HG03025 (cell line): Measurements from ENCODE around the gene WBP2.

ENCODE experiments used
- ATAC-seq: cut with Tn5 transposase; IDR thresholded peaks from one replicate; pipeline ENCODE4 v1.9.1; 2021; ENCODE audit warnings: mild to moderate bottlenecking, moderate library complexity; ENCODE audit not compliant: unreplicated experiment, low FRiP score

WBP2 gene

DNA sequence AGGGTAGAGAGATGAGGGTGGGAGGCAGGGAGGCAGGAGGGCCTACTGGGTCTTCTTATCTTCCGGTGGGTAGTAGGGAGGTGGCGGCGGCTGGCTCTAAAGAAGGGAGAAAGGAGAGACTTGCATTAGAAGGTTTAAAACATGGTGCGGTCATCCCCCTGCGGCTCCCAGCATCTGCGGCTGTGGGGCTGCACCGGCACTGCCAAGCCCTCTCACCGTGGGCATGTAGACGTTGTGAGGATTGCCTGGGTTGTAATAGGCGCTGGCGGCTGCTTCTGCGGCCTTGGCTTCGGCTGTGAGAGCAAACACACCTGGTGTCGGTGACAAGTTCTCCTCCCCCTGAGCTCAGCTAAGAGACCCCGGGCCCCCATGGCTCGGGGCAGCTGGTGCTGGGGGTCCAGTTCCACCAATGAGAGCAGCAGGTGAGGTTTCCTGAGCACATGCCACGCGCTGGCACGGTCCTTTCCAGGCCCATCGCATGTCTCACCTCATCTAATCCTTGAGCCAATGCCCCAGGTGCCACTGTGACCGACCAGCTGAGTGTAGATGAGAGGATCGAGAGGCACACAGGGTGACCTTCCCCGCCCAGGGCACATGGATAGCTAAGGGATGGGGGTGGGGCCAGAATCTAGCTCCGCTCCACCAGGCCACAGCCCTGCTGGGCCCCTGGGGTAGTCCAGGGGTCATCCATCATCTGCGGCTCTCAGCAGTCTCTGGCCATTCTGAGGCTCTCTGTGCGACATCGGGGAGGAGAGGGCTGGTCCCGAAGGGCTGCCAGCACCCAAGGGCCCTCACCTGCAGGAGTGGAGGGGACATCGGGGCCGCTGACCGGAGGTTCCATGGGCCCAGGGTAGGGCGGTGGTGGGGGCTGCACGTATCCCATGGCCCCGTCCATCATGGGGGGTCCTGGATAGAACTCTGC, 8.2 kb downstream of the WBP2 start:
- no peak for ATAC-seq

GRCh38 chr17:75845933-75846691, 9.0 kb downstream of the WBP2 start:
- ATAC-seq = no peak

GRCh38 chr17:75845058-75845711, 9.9 kb downstream of the WBP2 start:
- ATAC-seq = peak; percentile 57

DNA sequence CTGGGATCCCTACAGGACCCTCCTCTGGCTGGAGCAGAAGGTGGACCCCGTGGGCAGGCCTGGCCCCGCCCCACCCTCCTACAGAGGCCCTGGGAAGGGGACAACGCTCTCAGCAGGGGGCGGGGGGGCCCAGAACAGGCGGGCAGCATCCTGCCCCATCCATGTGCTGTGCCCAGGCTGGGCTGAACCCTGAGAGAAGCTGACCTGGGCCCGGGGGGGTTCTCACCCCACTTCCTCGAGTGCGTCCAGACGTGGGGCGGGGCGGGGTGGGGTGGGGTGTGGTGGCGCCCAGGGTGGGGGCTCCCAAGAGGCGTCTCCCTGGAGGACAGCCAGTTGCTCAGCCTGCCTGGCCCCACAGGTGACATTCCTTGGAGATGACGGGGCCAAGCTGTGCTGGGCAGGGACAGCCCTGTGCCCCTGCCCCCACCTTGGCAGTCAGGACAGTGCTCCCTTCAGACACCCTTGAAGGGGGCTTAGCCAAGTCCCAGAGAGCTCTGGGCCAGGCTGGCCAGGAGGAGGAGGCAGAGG, 10.5 kb downstream of the WBP2 start:
- no peak for ATAC-seq

- ATAC-seq = no peak
Observed at GRCh38 chr17:75843577-75844529, 11.3 kb downstream of the WBP2 start, which contains the start of gene UNC13D. Gene UNC13D (minus strand): TSS chr17:75844404. CDS start chr17:75844337, 67 bp downstream.

- no peak for ATAC-seq
Observed at GRCh38 chr17:75842963-75843576, 12.1 kb downstream of the WBP2 start.

GRCh38 chr17:75842411-75842810, 12.7 kb downstream of the WBP2 start:
- ATAC-seq = no peak

DNA sequence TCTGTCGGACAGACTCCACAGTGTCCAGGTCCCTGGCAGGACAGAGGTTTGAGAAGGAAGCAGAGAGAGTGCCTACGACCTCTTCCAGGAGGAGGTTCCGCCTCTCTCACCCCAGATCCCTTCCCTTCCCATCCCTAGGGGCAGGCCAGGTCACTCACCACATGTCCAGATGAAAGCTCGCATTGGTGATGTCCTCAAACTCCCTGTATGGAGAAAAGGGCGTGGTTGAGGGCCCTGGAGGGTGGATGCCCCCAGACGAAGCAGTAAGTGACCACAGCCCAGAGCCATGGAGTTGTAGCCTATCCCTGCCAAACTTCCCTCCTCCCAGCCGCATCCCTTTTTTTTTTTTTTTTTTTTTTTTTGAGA, 14.4 kb downstream of the WBP2 start:
- no peak for ATAC-seq

DNA sequence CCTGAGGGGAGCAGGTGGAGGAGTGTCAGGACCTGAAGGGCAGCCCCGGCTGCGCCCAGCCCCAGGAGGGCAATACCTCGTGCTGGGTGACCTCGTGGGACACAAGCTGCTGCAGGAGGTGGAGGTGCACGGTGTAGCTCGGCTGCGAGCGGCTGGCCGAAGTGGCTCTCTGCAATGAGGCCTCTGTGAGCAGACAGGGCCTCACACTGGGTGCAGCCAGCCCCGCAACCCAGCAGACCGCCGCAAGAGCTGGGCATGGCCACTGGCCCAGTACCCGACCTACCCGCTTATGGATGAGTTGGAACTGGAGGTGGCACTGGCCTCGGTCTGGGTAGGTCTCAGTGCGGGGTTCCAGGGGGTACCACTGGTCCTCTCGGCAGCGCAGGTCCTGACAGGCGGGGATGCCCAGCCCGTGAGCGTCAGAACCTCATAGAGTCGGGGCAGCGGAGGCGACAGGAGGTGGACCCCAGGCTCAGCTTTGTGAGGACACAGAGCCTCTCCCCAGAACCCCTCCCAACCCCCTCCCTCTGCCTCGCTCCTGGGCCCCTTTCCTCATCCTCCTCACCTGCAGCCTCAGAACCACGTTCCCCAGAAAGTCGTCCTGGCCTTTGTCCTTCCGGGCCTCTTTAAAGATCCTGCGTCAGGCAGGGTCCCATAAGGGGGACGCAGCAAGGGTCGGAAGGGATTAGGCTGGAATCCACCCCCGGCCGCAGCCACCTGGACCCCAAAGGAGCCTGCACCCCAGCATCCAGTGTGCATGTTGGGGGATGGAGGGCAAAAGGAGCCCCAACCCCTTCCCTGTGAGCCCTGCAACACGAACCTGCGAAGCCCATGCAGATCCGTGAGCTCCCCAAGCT, 15.0 kb downstream of the WBP2 start:
- ATAC-seq = no peak

DNA sequence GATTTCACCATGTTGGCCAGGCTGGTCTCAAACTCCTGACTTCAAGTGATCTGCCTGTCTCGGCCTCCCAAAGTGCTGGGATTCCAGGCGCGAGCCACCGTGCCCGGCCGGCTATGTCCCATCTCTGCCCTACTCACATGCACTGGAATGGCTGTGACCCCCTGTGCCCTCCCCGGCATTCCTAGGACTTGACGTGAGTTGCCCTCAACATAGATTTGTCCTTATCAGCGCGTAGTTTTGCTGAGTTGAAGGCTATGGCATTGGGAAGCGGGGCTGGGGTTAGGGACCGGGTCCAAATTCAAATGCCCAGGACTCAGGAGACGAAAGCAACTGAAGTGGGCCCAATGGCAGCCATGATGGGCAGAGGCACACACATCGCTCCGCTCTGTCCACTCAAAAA, 16.7 kb downstream of the WBP2 start:
- ATAC-seq = no peak

DNA sequence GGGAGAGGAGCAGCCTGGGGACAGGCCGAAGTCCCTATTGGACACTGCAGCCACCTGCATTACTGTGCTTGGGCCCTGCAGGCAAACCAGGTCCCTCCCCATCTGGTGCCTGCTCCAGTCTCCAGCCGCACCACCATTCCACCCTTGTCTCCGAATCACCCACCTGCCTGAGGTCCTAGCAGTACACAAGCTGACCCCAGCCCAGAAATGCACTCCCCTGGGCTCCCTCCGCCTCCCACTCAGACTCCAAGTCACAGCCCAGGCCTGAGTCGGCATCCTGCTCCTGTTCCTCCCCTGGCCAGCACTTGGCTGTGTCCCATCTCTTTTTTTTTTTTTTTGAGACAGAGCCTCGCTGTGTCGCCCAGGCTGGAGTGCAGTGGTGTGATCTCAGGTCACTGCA, 17.2 kb downstream of the WBP2 start:
- ATAC-seq = no peak

GRCh38 chr17:75836605-75837004, 18.5 kb downstream of the WBP2 start:
- ATAC-seq = no peak

DNA sequence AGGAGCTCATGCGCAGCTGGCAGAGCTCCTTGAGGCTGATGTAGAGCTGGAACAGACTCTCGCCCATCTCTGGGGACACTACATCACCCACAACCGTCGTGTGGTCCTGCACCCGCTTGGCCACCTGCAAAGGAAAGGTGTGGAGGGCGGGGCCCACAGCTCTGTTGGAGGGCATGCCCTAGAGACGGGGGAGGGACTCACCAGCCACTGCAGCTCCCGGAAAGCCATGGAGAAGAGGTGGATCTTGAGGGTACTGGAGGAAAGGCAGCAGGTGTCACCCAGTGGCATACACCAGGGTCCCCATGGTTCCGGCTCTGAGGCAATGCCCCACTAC, 19.5 kb downstream of the WBP2 start:
- ATAC-seq = no peak

DNA sequence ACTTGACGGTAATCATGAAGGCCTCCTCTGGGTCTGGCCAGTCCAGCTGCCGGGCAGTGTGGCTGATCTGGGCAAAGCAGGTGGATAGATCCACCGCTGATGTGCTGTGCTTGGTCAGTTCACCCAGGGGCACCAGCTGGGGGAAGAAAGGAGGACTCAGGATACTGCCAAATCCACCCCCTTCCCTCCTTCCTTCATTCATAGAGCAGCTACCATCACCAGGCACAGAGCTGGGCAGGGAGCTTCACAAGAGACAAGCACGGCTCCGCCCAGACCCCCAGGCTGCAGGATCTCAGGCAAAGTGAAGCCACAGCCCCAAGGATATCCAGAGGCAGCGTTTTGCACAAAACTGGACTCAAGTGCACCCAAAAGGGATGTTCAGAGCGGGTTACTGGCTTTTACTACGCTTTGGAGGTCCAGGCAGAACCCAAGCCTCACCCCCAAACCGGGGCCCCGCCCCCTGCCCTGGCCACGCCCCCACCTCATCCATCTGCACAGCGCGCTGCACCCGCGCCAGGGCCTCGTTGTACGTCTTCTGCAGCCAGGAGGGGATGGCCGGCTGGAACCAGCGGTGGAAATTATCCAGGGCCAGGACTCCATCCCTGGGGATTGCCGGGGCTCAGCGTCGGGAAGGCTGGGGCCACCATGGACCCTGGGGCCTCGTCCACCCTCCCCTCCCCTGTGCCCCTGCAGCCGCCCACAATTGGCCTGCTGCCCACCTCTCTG, 20.0 kb downstream of the WBP2 start:
- ATAC-seq = no peak

DNA sequence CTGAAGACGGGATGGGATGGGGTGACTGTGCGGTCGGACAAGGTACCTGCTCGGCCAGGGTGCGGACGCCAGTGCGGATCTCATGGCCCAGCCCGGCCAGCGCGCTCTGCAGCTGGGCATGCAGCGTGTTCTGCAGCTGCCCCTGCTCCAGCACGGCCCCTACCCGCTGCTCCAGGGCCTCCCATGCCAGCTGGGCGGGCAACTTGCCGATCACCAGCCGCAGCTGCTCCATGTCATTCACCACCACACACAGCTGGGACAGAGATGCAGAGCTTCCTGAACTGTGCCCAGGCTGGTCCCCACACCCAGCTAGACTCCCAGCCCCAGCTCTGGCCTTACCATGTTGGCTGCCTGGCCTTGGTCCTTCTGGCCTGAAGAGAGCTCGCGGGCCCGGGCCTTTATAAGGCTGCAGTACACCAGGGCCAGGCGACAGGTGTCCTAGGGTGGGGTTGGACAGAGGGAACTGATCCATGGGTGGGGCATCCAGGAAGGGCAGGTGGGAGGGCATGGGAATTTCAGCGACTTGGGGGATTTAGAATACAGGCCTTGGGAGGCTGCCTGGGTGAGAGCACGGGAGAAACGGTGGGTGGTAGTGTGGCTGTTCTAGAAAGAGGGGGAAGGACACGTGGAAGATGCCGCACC, 20.7 kb downstream of the WBP2 start:
- no peak for ATAC-seq

DNA sequence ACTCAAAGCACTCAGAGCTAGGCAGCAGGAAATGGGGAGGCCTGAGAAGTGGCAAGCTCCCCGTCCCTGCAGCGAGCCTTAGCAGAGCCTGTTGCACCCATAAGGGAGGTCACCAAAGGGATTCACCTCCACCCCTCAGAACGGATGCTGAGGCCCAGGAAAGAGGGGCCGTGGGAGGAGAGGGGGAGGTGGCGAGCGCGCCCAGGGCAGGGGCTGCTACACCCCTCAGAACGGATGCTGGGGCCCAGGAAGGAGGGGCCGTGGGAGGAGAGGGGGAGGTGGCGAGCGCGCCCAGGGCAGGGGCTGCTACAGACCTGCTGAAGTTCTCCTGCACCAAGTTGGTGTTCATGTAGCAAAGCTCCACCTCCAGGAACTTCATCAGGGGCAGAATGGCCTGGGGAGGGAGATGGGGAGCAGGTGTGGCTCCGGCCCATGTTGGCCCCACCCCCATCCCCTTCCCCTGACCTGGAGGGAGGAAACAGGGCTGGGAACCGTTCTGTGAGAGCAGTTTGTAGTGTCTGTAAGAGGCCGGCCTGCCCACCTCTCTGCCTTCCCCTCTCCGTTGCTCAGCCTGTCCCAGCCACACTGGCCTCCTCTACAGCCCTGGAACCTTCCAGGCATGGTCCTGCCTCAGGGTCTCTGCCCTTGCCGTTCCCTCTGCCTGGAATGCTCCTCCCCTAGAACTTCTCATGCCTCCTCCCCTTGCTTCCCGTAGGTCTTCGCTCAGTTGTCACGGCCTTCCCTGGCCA, 22.3 kb downstream of the WBP2 start:
- ATAC-seq = no peak

DNA sequence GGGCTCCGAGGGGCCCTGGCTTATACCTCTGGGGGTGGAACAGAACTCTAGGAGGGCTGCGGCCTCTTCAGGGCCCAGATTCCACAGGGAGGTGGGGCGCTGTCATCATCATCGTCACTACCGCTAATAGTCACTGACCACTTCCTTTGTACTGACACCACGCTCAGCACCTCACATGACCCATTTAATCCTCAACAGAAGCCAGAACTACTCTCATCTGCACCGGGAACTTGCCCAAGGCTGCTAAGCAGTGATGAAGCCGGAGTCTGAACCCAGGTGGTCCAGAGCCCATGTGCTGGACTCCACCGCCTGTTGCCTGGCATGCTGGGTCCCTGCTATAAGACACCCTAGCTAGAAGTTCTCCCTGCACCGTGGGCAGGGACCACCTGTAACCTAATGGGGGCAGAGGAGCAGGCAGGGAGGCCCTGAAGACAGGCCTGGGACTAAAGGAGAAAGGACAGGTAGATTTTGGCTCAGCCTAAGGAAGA, 22.9 kb downstream of the WBP2 start:
- ATAC-seq = no peak
